ENCODE data around the gene TRIM29. TPM values are rescaled to one million over a fixed set of nuclear protein-coding genes. Genes with fewer than 3 reads are reported as not detected.

Gene TRIM29
- total RNA-seq, 1 donor from 2014 or later, result not detected

DNA sequence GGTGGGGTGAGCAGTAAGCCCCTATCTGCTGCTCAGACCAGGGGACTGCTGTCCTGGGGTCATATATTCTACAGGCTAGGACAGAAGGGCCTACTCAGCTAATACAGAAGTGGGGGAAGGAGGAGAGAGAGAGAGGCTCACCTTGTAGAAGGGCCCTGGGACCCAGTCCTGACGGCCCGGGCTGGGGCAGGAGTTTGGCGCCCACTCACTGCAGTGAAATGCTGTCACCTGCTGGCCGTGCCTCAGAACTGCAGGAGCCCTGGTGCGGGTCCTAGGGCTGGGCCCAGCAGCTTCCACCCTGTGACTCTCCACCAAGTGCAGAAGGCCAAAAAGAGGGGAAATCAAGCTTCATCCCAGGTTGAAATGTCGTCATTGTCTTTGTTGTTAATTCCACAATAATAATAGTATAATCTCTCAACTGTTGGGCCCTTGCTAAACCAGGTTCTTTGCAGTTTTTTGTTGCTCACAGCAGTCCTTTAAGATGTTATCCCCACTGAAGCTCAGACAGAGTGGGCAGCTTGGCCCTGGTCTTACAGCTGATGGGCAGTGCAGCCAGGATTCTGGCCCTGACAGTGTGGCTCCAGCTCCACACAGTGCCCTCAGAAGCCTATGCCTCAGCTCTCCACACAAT lies 29.6 kb downstream of the TRIM29 start:
- peak; percentile 74 for DNase-seq (ENCODE audit: missing footprints)
- peak; percentile 76 for ATAC-seq
- intact Hi-C loops (cut with DNase I), result loop anchor here (1.0 to 5.0 kb wide), 3 partner anchors 381 to 627 kb away; partner anchors contain the start of gene NECTIN1

DNA sequence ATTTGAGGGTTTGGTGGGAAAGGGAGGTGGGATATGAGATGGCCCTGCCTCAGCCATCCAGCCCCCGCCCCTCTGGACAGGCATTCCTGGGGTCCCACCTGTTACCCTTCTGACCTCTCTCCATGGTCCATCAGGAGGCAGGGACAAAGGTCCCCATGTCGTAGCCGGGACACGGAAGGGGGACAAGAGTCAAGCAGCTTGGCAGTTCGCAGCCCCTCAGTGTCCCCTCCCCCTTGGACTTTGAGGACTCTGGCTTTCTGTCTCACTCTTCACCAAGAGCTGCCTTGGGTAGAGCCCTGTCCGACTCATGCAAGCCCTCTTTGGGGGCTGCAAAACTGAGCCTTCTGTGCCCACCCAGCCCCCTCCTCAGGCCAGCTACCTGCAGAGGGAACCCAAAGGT lies 30.2 kb downstream of the TRIM29 start:
- intact Hi-C loops (cut with DNase I), result loop anchor here (1.0 to 5.0 kb wide), 3 partner anchors 380 to 626 kb away; partner anchors contain the start of gene NECTIN1
- ATAC-seq (no peak), DNase-seq (ENCODE audit: missing footprints) (no peak)

DNA sequence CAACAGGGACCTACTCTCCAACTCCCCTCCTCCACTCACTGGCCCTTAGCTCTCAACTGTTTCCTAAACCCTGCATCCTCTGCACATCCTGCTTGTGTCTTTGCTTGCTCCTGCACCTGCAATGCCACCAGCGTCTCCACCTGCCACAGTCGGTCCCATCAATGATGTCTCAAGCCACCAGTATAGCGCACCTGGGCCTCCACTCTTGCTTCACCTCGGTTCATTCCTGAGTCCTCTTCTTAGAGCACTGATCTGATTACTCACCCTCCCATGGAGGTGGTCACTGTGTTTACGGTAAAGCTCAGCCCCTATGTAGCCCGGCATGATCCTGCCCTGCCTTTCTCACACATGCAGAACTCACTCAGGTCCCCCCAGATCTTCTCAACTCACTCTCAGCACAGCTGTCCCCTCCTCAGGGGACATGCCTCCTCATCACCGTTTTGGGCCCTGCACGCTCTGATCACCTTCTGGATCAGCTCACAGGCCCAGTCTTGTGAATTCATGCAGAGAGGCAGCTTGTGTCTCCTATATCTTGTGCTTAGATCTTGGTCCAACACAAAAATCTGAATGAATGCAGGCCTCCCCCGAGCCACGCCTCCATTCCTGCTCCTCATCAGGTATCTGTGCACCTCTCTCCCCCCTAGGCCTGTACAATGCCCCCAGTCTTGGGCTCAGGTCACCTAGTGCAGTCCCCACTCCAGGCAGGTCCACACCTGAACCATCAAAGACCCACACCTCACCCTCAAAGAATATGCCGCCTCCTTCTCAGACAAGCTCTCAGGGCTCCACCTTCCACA lies 31.4 kb downstream of the TRIM29 start:
- intact Hi-C loops (cut with DNase I), result loop anchor here (5.0 kb wide), 1 partner anchor 379 kb away; the partner anchor contains the start of gene NECTIN1
- ATAC-seq (no peak), DNase-seq (ENCODE audit: missing footprints) (no peak)

DNA sequence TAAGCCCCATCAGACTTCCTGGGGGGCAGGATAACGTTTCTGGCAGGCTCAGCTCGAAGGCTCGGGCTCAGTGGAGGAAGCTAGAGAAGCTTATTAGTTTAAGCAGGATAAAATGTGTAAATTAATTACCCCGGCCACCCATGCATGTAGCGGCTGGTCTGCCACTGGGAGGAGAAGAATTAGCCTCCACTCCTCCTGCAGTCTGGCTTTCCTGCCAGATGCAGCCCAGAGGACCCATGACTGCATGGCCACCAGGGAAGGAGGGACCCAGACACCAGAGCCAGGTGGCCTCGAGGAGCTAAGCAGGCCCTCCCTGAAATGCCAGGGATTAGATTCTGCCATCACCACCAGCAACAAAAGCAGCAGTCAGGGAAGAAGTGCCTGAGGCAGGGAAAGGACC lies 32.3 kb downstream of the TRIM29 start:
- ATAC-seq, result no peak
- intact Hi-C loops (cut with DNase I), result loop anchor here (5.0 kb wide), 1 partner anchor 378 kb away; the partner anchor contains the start of gene NECTIN1

DNA sequence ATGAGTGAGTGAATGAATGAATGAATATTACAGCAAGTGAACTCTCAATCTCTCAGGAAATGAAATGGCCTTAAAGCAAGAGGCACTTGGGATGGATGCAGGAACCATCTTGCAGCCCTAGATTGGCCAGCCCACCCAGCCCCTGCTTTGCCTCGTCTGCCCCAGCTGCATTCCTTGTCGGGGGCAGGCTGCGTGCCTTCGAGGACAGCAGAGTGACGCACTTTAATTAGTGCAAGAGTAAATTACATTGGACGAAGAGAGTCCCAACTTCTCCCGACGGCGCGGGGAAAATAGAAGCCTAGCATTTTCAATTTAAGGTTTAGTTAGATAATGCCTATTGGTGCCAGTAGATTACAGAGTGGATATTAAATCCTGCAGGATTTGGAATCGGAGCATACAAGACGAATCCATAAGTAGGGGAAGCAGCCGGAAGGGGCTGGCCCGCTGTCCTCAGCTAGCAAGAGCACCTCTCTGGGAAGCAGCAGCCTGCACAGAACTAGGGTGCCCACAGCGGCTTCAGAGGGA lies 33.8 kb downstream of the TRIM29 start:
- intact Hi-C loops (cut with DNase I), result no loop called here
- DNase-seq (ENCODE audit: missing footprints) (no peak), ATAC-seq (no peak)

More for the DNA sequence above, 32.3 kb downstream of the TRIM29 start:
- DNase-seq (ENCODE audit: missing footprints), result no peak

DNA sequence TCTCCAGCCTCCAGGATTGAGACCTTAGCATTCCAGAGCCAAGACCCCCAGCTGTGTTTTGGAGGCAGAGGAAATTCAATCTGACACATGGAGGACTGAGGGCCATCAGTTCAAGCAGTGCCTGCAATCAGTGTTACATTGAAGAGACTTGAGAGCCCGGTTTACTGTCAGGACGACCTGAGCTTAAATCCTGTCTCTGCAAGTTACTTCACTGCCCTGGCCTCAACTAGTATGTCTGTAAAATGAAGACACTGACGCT lies 35.1 kb downstream of the TRIM29 start:
- DNase-seq (ENCODE audit: missing footprints), result no peak
- ATAC-seq, result no peak
- intact Hi-C loops (cut with DNase I), result no loop called here

DNA sequence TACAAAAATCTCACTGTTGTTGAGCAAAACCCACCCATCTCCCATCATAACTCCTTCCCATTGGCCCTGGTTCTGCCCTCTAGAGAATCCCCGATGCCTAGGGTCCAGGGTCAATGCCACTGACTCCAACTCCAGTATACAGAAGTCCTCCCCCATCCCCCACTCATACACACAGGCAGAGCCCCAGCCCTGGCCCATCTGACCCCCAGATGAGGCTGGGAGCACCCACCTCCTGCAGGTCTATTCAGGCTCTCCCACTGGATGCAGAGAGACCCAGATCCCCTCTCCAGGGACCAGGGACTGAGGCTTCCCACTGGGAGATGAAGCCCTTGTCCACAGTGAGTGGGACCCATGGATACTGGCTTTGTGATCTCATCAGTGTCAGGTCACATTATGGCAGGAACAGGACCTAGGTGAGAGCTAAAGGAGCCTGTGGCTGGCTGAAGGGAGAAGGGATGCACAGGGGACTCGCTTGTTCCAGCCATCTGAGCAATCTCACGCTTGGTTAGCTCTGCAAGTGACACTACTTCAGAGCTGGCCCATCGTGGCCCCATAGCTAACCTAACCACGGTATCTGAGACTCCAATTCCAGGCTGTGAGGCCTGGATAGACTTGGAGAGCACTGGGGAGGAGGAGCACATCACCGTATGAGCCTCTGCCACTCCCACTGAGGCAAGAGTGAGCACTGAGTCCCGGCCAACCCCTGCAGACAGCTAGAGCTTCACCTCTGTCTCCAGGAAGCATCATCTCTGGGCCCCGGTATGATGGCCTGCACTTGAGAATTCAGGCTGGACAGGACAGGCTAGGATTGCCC lies 35.7 kb downstream of the TRIM29 start:
- intact Hi-C loops (cut with DNase I), result no loop called here
- DNase-seq (ENCODE audit: missing footprints), result no peak
- ATAC-seq, result no peak

DNA sequence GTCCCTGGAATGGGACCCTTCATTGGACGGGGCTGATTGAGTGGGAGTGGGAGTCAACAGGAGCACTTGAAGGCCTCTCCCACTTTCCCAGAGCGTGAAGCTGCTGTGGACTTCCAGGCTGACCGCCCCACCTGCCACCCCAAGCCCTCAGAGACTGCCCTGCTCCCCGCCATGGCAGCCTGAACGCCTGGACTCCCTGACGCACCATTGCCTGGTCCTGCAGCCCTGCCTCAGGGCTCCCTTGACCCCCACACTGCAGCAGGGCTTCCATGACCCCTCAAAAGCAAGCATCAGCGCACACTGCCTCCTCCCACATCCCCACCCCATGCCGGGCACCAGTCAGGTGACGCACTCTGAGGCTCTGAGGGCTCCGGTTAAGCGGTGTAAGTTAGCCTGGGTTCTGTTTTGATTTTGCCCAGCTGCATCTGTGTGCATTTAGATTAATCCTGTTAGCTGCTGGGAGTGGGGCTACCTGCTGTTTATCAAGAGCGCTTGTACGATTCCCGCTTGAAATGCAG lies 39.4 kb downstream of the TRIM29 start:
- intact Hi-C loops (cut with DNase I), result no loop called here
- DNase-seq (ENCODE audit: missing footprints) (no peak), ATAC-seq (no peak)

DNA sequence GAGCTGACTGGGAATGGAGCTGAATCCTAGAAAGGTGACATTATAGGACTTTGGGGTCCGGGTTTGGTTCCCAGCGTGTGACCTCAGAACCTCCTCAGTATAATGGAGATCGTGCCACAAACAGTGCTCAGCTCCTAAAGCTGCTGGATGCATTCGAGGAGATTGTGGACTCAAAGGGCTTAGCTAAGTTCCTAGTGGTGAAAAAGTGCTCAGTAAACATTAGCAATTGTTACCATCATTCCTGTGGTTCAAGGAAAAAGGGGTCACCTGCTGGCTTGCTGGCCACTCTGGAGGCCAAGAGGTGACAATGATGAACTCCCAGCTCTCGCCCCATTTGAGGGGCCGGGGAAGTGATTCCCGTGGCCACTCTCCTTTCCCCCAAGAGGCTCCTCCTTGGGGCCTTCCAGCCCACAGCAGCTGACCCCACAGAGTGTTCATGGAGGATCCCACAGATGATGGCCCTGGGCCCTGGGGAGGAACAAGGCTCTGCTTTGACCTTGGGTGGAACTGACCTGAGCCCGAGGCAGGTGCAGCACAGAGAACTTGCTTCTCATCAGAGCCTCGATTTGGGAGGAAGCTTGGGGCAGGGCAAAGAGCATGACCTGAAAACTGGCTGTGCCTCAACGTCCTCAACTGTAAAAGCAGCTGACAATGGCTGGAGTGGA lies 40.1 kb downstream of the TRIM29 start:
- intact Hi-C loops (cut with DNase I), result no loop called here
- DNase-seq (ENCODE audit: missing footprints), result no peak
- ATAC-seq, result no peak

DNA sequence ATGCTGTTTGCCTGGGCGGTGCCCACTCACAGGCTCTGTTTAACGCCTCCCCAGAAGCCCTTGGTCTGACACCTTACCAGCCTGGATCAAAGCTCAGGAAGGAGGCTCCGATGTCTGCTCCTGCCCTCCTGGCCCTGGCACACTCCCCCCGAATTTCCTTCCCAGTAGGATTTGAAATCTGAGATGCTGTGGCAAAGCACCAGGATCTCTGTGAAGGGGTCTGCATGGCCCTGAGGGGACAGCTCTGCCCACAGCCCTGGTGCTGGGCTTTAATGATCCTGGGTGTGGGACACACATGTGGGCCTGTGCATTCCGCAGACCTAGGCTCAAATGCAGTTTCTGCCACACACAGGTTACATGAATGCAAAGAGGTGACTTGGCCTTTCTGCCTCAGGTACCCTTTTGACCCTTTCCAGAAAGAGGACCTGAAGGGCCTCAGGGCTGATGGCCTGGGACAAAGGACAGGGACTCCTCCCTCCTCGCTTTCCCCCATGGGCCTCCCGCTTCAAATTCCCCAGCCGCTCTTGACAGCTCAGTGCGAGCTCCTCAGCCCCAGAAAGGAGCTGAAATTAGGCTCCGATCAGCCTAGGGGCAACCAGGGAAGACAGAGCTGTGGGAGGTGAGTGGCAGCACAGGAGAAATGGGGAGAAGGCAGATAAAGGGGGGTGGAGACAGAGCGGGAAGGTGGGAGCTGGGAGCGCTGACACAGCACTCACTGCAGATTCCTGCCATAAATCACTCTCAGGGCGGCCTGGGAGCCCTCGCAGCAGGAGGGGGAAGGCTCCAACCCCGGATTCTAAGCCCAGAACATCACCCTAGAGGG lies 41.3 kb downstream of the TRIM29 start:
- intact Hi-C loops (cut with DNase I), result no loop called here
- ATAC-seq (no peak), DNase-seq (ENCODE audit: missing footprints) (no peak)

DNA sequence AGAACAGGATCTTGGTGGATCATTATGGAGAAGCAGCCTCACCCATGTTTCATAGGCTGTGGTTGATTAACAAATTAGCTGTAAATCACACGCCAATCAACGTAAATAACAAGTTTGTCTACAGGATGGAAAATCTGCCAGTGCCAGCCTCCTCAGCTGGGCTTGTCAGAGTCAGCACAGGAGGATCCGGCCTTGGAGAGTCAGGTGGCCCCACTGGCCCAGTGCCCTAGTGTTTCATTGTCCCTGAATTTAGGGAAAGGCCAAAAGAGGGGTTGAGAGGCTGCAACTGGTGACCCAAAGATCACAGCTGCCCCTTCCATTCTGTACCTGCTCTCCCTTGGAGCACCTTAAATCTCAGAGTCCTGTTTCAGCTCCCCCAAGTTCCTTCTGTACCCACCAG lies 42.4 kb downstream of the TRIM29 start:
- ATAC-seq, result no peak
- intact Hi-C loops (cut with DNase I), result no loop called here
- DNase-seq (ENCODE audit: missing footprints), result no peak

DNA sequence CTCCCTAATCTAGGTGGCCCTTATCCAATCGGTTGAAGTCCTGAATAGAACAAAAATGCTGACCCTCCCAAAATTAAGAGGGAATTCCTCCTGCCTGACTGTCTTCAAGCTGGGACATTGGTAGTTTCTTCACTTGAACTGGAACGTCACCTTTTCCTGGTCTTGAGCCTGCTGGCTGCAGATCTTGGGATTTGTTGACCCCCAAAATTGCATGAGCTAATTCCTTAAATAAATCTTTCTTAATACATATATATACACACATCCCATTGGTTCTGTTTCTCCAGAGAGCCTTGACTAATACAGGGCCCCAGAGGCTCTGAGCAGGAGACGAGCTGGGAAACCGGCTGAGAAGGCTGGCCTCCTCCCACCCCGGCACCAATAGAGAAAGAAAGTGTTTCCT lies 46.2 kb downstream of the TRIM29 start:
- DNase-seq (ENCODE audit: missing footprints) (no peak), ATAC-seq (no peak)
- intact Hi-C loops (cut with DNase I), result no loop called here

DNA sequence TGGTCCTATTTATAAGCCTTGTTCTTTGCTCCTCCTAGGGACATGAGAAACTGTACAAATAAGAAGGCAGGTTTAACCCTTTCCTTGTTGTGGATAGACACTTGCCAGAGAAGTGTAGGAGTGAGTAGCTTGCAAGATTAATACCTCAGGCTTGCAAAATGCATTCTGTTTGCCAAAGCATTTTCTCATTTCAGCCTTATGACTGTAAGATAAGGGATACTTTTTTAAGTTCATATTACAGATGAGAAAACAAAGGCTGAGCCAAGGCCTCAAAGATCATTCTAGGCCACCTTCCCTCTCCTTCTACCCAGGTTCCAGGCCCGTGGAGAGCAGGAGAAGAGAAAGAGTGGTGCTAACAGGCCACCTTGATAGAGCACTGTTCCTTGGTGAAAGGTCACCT lies 46.8 kb downstream of the TRIM29 start:
- no peak for ATAC-seq
- intact Hi-C loops (cut with DNase I), result no loop called here

DNA sequence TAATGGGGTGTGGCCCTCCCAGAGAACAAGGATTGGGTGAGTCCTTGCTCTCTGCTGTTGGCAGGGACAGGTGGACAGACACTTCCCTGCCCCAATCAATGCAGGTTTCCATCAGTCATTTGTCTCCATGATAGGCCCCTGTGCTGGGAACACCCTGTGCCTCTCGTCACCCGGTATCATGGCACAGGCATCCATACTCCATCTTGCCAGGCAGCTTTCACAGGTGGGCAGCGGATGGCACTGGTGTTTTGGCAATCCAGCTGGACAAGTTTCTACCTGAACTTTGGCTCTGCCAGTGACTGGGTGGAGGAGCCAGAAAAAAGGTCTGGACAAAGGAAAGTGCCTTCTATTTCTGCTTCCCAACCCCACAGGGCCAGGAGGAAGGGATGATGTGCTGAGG lies 47.5 kb downstream of the TRIM29 start:
- DNase-seq (ENCODE audit: missing footprints) (no peak), ATAC-seq (no peak)

More for the DNA sequence above, 46.8 kb downstream of the TRIM29 start:
- DNase-seq (ENCODE audit: missing footprints), result no peak

DNA sequence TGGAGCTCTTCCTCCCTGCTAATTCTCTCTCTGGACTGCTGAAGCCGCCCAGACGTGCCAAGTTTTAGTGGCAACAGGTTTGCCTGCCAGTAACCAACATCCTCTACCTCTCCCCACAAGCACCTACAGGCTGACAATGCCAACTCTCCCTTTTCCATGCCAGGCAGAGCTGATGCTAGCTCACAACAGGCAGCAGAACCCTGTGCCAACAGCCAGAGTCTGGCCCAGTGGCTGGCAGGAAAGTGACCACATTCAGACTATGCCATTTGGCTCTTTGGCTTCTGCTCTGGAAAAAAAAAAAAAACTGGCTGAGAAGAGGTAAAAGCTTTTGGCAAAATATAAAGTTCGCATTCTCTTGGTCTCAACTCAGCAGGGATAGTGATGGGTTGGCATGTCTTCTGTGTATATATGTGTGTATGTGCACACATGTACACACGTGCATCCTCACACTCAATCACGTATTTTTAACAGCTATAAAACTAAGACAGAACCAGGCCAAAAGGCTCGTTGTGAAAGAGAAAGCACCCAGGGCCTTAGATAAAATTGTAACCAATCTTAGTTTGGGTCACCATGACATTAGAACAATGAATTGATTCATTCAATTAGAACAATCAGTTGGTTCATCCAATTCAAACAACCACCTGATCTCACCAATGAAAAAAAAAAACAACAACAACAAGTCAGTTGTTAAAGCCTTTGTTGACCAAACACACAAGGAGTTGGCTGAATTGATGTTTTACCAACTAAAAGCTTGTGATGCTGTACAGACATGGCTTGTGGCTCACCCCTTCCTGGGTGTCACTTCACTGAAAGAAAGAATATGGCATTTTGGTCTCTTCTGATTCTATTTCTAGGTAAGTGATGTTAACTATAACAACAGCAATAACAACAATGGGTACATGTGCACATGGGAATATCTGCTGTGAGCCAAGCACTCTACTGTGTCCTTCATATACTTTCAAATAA lies 48.6 kb downstream of the TRIM29 start:
- intact Hi-C loops (cut with DNase I), result no loop called here
- DNase-seq (ENCODE audit: missing footprints) (no peak), ATAC-seq (peak; percentile 64)

More for the DNA sequence above, 47.5 kb downstream of the TRIM29 start:
- intact Hi-C loops (cut with DNase I), result no loop called here

DNA sequence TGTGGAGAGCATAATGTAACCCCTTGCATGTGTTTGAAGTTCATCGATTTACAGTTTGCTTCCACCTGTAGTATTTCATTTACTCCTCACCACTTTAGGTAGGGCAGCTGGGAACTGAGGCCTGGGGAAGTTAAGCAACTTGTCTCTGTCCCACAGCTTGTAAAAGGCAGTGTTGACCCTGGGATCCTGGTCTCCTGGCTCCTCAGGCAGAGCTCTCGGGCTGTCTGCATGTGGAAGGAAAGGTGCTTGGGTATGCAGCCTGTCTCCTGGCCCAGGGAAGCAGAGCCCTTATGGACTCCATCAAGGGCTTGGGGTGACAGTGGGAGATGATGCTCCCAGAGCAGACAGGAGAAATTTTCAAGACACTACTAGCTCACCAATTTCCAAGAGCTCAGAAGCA lies 49.9 kb downstream of the TRIM29 start:
- no peak for DNase-seq (ENCODE audit: missing footprints)
- no peak for ATAC-seq

DNA sequence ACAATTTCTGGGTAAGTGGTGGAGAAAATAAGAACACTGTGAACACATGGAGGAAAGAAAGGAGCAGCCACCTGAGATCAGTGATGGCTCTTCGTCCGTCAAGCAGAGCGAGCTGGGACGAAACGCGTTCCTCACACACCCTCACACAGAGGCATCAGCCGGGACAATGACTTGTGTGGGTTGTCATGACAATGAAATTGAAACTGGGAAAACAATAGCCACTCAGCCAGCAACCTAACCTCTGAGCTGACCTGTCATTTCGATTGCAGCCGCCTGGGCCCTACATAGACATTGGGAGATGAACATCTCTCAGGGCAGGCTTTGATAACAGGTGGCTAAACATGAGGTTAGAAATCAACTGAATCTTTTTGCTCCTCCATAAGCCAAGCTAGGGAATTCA lies 51.3 kb downstream of the TRIM29 start:
- no peak for DNase-seq (ENCODE audit: missing footprints)
- intact Hi-C loops (cut with DNase I), result no loop called here
- ATAC-seq, result no peak

More for the DNA sequence above, 49.9 kb downstream of the TRIM29 start:
- intact Hi-C loops (cut with DNase I), result no loop called here
